HepG2 (cell line): ENCODE data around the gene GH2. TPM values are rescaled to one million over a fixed set of nuclear protein-coding genes. Genes with fewer than 3 reads are reported as not detected.

Experiments
- ATAC-seq: fragments of 200-7000 bp; cut with Tn5 transposase; 3 replicates; pipeline ENCODE4 v1.9.1; 2020; ENCODE audit warnings: mild to moderate bottlenecking, moderate library complexity
- BruUV-seq: library from RNA; stranded (reverse); fragments of 400-500 nt; replicated peaks from 2 replicates; lab custom pipeline; 2021; lab: Mats Ljungman, UMichigan
- CTCF ChIA-PET: fragments of 300-600 bp; formaldehyde crosslinking; extraction: SDS; loops from one replicate; lab custom pipeline; 2021; ENCODE audit warnings: low total read pairs, inconsistent platforms, low intra/inter-chr PET ratio; lab: Yijun Ruan, JAX
- POLR2A ChIA-PET: fragments of 350-600 bp; sonication (Branson Sonifier 250); formaldehyde crosslinking; loops from one replicate; lab custom pipeline; 2020; ENCODE audit warnings: antibody characterized with exemption, inconsistent platforms; lab: Yijun Ruan, JAX
- DNase-seq: peaks from one replicate; pipeline ENCODE4 v3.0.0-alpha.2; 2015; ENCODE audit warnings: low spot score
- FAIRE-seq: peaks from 3 replicates; lab custom pipeline; 2011; peaks lifted over from hg19 to GRCh38; lab: Jason Lieb, UNC
- H2AFZ ChIP-seq: one replicate; pipeline ENCODE4 v1.6.1; 2011; ENCODE audit warnings: low read length, inconsistent platforms
- H3K27ac ChIP-seq: fragments of 300-600 bp; 3 replicates; pipeline ENCODE4 v1.8.0; 2011; ENCODE audit warnings: mixed run types, mild to moderate bottlenecking, mixed read lengths, low read length, inconsistent platforms; ENCODE audit not compliant: insufficient read depth; ENCODE audit errors: extremely low read length
- H3K27me3 ChIP-seq, 2 experiments: fragments of 200-600 bp in 1 of 2; 2 replicates in 1 of 2; 3 replicates in 1 of 2; pipeline versions ENCODE4 v1.6.0 to v1.8.0; 2011; ENCODE audit warnings: low read length in 2 of 2, mild to moderate bottlenecking in 2 of 2, moderate library complexity in 2 of 2, inconsistent platforms in 1 of 2; ENCODE audit not compliant: insufficient read depth in 2 of 2, control insufficient read depth in 1 of 2
- H3K36me3 ChIP-seq, 2 experiments: fragments of 200-600 bp in 1 of 2; replicated peaks in 1 of 2; 2 replicates in 1 of 2; 3 replicates in 1 of 2; pipeline versions ENCODE4 v1.5.1 to v1.8.0; 2011; ENCODE audit warnings: low read length in 2 of 2, inconsistent platforms in 1 of 2; ENCODE audit not compliant: insufficient read depth in 2 of 2, control insufficient read depth in 1 of 2
- H3K4me1 ChIP-seq: 2 replicates; pipeline ENCODE4 v1.5.1; 2012; ENCODE audit warnings: low read length, inconsistent platforms; ENCODE audit not compliant: insufficient read depth
- H3K4me2 ChIP-seq: 2 replicates; pipeline ENCODE4 v1.6.0; 2011; ENCODE audit warnings: low read depth, low read length, inconsistent platforms
- H3K4me3 ChIP-seq, 3 experiments: fragments of 200-600 bp in 1 of 3; sonication (generic), shearing (Covaris generic) in 1 of 3; replicated peaks in 1 of 3; 2 replicates each; pipeline ENCODE4 v1.5.1; 2011 to 2016; ENCODE audit warnings: low read length in 3 of 3, inconsistent platforms in 2 of 3, low read depth in 2 of 3, mild to moderate bottlenecking in 2 of 3, control low read depth in 1 of 3, mixed read lengths in 1 of 3; ENCODE audit not compliant: insufficient read depth in 1 of 3
- H3K79me2 ChIP-seq: one replicate; pipeline ENCODE4 v1.6.1; 2011; ENCODE audit warnings: low read length, inconsistent platforms; ENCODE audit not compliant: insufficient read depth
- H3K9ac ChIP-seq: 2 replicates; pipeline ENCODE4 v1.6.0; 2011; ENCODE audit warnings: mild to moderate bottlenecking, low read depth, low read length, inconsistent platforms; ENCODE audit not compliant: insufficient read depth
- H3K9me3 ChIP-seq: 2 replicates; pipeline ENCODE4 v1.5.1; 2012; ENCODE audit warnings: mild to moderate bottlenecking, low read length
- H4K20me1 ChIP-seq: 2 replicates; pipeline ENCODE4 v1.6.0; 2011; ENCODE audit warnings: inconsistent platforms, mild to moderate bottlenecking, low read length, moderate library complexity; ENCODE audit not compliant: insufficient read depth
- AGO2 ChIP-seq: fragments of 200-400 bp; formaldehyde crosslinking; optimal IDR thresholded peaks from 2 replicates; pipeline ENCODE3; 2017; ENCODE audit warnings: mild to moderate bottlenecking, low read depth, low read length, moderate library complexity
- KDM4B ChIP-seq: sonication (generic); formaldehyde crosslinking; IDR thresholded peaks from 2 replicates; pipeline ENCODE4 v1.4.0; 2020; ENCODE audit warnings: missing genetic modification reagents
- KLF13 ChIP-seq: sonication (generic); formaldehyde crosslinking; IDR thresholded peaks from 2 replicates; pipeline ENCODE4 v1.4.0; 2020; ENCODE audit warnings: mild to moderate bottlenecking, missing genetic modification reagents
- NKX3-1 ChIP-seq: sonication (generic); formaldehyde crosslinking; IDR thresholded peaks from 2 replicates; pipeline ENCODE4 v1.5.0; 2020; ENCODE audit warnings: missing genetic modification reagents
- POLR2A ChIP-seq, 2 experiments: IDR thresholded peaks; 2 replicates each; pipeline ENCODE4 v1.6.1; 2011; ENCODE audit warnings: low read depth in 2 of 2, low read length in 2 of 2, mild to moderate bottlenecking in 1 of 2, moderate library complexity in 1 of 2; ENCODE audit not compliant: insufficient read depth in 1 of 2
- POLR2AphosphoS5 ChIP-seq: IDR thresholded peaks from 2 replicates; pipeline ENCODE4 v1.6.1; 2012; ENCODE audit warnings: low read depth, low read length
- PRDM4 ChIP-seq: sonication (generic); formaldehyde crosslinking; IDR thresholded peaks from 2 replicates; pipeline ENCODE4 v1.9.0; 2021; ENCODE audit warnings: missing genetic modification reagents, borderline replicate concordance
- RBFOX2 ChIP-seq: fragments of 200-400 bp; formaldehyde crosslinking; IDR thresholded peaks from 2 replicates; pipeline ENCODE4 v1.6.1; 2017; ENCODE audit warnings: low read depth, mild to moderate bottlenecking, low read length
- SMARCE1 ChIP-seq: fragments of 450-650 bp; IDR thresholded peaks from 2 replicates; pipeline ENCODE4 v1.6.1; 2017; ENCODE audit warnings: borderline replicate concordance
- SSRP1 ChIP-seq: IDR thresholded peaks from 2 replicates; pipeline ENCODE4 v1.6.1; 2016; ENCODE audit warnings: control low read depth
- SUZ12 ChIP-seq: fragments of 150-350 bp; IDR thresholded peaks from 2 replicates; pipeline ENCODE4 v1.6.1; 2014; ENCODE audit warnings: low read depth, low read length
- ZBTB49 ChIP-seq: sonication (generic); formaldehyde crosslinking; IDR thresholded peaks from 2 replicates; pipeline ENCODE4 v1.4.0; 2020; ENCODE audit warnings: missing genetic modification reagents, borderline replicate concordance
- ZNF572 ChIP-seq: sonication (generic); formaldehyde crosslinking; IDR thresholded peaks from 2 replicates; pipeline ENCODE4 v1.5.1; 2020; ENCODE audit warnings: mild to moderate bottlenecking, missing genetic modification reagents
- ZNF780A ChIP-seq: sonication (generic); formaldehyde crosslinking; IDR thresholded peaks from 2 replicates; pipeline ENCODE4 v1.8.0; 2022; ENCODE audit warnings: mild to moderate bottlenecking, missing genetic modification reagents, moderate library complexity
- WGBS: methylation state at CpG from one replicate; pipeline ENCODE4 v1.1.6; 2017; ENCODE audit warnings: low lambda C conversion rate; 5-methylcytosine and 5-hydroxymethylcytosine counted together
- in situ Hi-C: cut with HindIII; loops from 2 replicates; pipeline ENCODE4 v1.10.0; 2017; ENCODE audit warnings: low pct_unique_long_range_greater_than_20kb; ENCODE audit not compliant: extremely low pct_ligation_motif_present
- intact Hi-C: fragments of 100-400 bp; cut with micrococcal nuclease; formaldehyde crosslinking; loops from one replicate; pipeline ENCODE4 v1.10.0; 2022; ENCODE audit not compliant: unreplicated experiment
- polyA plus RNA-seq, 8 experiments: library from polyadenylated mRNA; depleted of rRNA in 3 of 8; stranded (reverse) in 7 of 8; unstranded in 1 of 8; fragments of >200 nt; fragmentation: Illumina TruSeq in 4 of 8; extraction: Trizol in 4 of 8; gene quantifications; 2 replicates each; pipeline versions ENCODE4 v1.2.1 to v1.2.3, GENCODE V29; 2011 to 2016; ENCODE audit warnings: low read depth in 4 of 8, missing spikeins in 1 of 8, mixed read lengths in 1 of 8; ENCODE audit not compliant: insufficient read depth in 1 of 8
- total RNA-seq, 5 experiments: library from RNA; depleted of rRNA; stranded (reverse); fragments of >200 nt; fragmentation: Illumina TruSeq; extraction: Trizol; gene quantifications; 2 replicates each; pipeline ENCODE4 v1.2.3, GENCODE V29; 2016; ENCODE audit warnings: low read depth in 1 of 5

GH2 gene
- total and polyA plus RNA-seq, 2 of the 13 experiments (the other 11 are each of a cell fraction or from before 2014, with no cell fraction given) = not detected

- Histone ChIP-seq H3K4me3 (no peak overlapping the region), H3K27ac (no peak overlapping the region), H3K4me2 (no peak overlapping the region), H3K36me3 (peaks cover 54 to 74% of the 10 kb centered on the region in 2 experiments), H3K79me2 (peaks cover 28% of the 10 kb centered on the region), H3K9me3 (no peaks in the 10 kb centered on the region), H3K4me1 (peaks cover 19% of the 10 kb centered on the region), H3K9ac (no peak overlapping the region), H2AFZ (no peak overlapping the region), H3K27me3 (no peaks in the 10 kb centered on the region; a peak in 1 of 5 replicates), H4K20me1 (0 out of 2 replicates have a peak, but pooled peaks cover 2% of the 10 kb centered on the region)
- TF ChIP-seq SMARCE1 (no peak), POLR2AphosphoS5 (0 out of 2 replicates have a peak, but pooled peaks have one; percentile 6), AGO2 (peak; percentile 23), RBFOX2 (peak; percentile 55; the same call in 1 of the 2 replicates)
- BruUV-seq = no TSS peak
- DNase-seq (no peak), ATAC-seq (no peak), FAIRE-seq (no peak)
- intact Hi-C loops (no loop called here), in situ Hi-C loops (no loop called here)
- POLR2A ChIA-PET = interaction anchor here (2.9 to 5.2 kb wide), 2 partner anchors 9 to 59 kb away, joined by 13 to 30 read pairs; partner anchors contain the start of genes CCDC47 and DDX42
- over 99% methylated on average over 8 of the region's 8 CpGs for WGBS
- CTCF ChIA-PET = no interaction called here
These were observed 50.2 kb downstream of the GH2 start for GRCh38 chr17:63831505-63831904.

- H3K4me2 ChIP-seq = no peak overlapping the region
- peaks cover 51 to 70% of the 10 kb centered on the region in 2 experiments for H3K36me3 ChIP-seq
- H3K4me3 ChIP-seq = no peak overlapping the region
- no peaks in the 10 kb centered on the region for H3K9me3 ChIP-seq
- H3K4me1 ChIP-seq = peaks cover 23% of the 10 kb centered on the region
- ChIA-PET CTCF (no interaction called here), POLR2A (interaction anchor here (1.1 to 5.2 kb wide), 3 partner anchors 10 to 88 kb away, joined by 3 to 30 read pairs (median 13); partner anchors contain the start of genes CCDC47 and DDX42)
- 94% methylated on average over 15 of the region's 15 CpGs for WGBS
- BruUV-seq = no TSS peak
- H3K9ac ChIP-seq = no peak overlapping the region
- no peaks in the 10 kb centered on the region; a peak in 1 of 5 replicates for H3K27me3 ChIP-seq
- no peak overlapping the region for H2AFZ ChIP-seq
- in situ Hi-C loops (no loop called here), intact Hi-C loops (no loop called here)
- FAIRE-seq (no peak), DNase-seq (no peak), ATAC-seq (no peak)
- peaks cover 33% of the 10 kb centered on the region for H3K79me2 ChIP-seq
- H4K20me1 ChIP-seq = 0 out of 2 replicates have a peak, but pooled peaks cover 2% of the 10 kb centered on the region
- H3K27ac ChIP-seq = no peak overlapping the region
- TF ChIP-seq ZBTB49 (CRISPR knock-in tag) (no peak), RBFOX2 (peak; percentile 56), SUZ12 (no peak), KDM4B (CRISPR knock-in tag) (no peak), POLR2A (IDR thresholded peaks at IDR 0.05; ENCODE audit: insufficient read depth in 1 of 2, low read depth in 2 of 2, low read length in 2 of 2) (peak in 1 of 2 experiments; percentile 30; a peak in 1 of 4 replicates), ZNF572 (CRISPR knock-in tag) (no peak), PRDM4 (CRISPR knock-in tag) (no peak), KLF13 (CRISPR knock-in tag) (no peak), SSRP1 (CRISPR knock-in tag) (0 out of 2 replicates have a peak, but pooled peaks have one; percentile 3), ZNF780A (CRISPR knock-in tag) (no peak), NKX3-1 (no peak)
These were observed 50.7 kb downstream of the GH2 start for GRCh38 chr17:63830904-63831491.
